GM18505 (cell line): ENCODE measurements around the gene ROR2.

Experiments
- ATAC-seq: cut with Tn5 transposase; IDR thresholded peaks from one replicate; pipeline ENCODE4 v1.9.1; 2021; ENCODE audit not compliant: unreplicated experiment
- POLR2A ChIP-seq: IDR thresholded peaks from 4 replicates; pipeline ENCODE4 v1.6.1; 2011; ENCODE audit warnings: borderline replicate concordance; ENCODE audit not compliant: insufficient read depth, insufficient read length; ENCODE audit errors: extremely low read depth

Gene ROR2

DNA sequence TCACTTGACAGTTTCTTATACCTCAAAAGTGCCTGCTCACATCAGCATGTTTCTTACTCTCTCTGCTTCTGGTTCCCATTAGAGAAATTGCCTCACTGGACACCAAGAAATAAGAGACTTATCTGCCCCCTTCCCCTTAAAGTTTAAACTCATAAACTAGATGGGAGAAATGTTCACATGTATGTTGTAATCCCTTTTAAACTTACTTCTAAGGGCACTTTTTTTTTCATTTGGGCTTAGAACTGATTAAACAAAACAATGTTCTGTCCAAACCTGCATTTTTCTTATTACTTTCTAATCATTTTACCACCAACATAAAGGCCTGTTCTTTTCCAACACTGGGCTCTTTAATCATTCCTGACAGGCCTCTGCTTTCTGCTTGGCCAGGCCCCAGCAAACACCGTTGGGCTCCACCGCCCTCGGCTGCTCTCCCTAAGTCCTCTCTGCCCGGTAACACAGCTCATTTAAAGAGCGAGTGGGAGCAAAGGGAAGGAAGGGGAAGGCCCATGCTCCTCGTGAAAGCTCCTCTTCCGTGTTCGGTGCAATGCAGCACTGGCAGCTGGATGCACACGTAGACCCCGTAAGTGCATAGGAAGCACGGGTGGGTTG, 53.4 kb downstream of the ROR2 start:
- no peak for TF ChIP-seq POLR2A
- no peak for ATAC-seq

DNA sequence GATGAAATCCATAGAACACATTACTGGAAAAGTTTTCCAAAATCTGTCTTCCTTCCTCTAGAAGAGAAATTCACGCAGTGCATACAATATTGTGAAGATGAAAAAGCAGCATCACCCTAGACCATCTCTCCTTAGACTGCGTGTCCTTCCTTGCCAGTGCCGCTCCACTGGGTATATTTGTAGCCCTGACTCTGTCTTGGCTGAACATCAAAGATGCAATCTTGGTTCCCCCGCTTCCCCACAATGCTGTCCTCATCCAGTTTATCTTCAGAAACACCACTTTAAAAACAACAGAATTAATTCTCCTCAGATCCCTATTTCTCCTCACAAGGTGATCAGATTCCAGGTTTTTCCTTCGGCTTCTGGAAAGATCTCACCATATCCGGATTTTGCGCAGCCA, 53.9 kb downstream of the ROR2 start:
- TF ChIP-seq POLR2A = no peak
- no peak for ATAC-seq

DNA sequence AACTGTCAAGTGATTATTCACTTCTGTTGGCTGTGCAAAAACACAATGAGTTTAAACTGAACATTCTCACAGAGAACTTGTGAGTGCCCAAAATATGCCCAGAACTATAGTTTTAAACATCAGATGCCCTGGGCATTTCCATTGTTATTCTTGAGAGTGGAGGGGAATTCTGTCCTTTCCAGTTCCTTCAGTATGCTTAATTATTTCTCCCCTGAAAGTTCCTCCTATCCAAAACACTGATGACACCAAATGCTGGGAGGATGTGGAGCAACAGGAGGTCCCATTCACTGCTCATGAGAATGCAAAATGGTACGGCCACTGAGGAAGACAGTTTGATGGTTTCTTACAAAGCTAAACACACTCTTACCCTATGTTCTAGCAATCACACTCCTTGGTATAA, 55.5 kb downstream of the ROR2 start:
- ATAC-seq = no peak
- TF ChIP-seq POLR2A = no peak

DNA sequence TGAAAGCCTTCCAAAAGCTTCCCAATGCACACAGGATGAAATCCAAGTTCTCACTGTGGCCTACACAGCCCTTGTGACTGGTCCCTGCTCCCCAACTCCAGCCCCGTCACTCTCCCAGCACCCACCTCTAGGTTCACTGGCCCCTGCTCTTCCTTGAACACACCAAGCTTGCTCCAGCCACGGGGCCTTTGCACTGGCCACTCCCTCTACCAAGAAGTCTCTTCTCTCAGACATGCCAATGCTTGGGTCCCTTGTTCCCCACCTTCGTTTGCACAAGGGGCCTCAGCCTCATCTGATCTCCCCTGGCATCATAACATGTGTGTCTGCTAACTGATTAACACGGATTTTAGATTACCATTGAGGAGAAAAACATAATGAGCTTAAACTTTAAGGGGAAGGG, 56.0 kb downstream of the ROR2 start:
- ATAC-seq = no peak
- no peak for TF ChIP-seq POLR2A

DNA sequence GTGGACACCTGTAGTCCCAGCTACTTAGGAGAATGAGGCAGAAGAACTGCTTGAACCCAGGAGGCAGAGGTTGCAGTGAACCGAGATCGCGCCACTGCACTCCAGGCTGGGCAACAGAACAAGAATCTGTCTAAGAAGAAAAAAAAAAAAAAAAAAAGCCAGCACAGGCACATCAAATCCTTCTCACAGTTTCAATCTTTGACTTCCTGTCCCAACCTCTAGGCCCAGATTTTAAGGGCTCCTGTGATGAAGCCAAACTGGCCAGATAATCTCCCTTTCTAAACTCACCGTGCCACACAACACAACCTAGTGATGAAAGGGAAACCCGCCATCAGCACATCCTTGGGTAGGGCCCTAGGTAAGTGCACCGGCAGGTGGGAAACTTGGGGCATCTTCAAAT, 58.1 kb downstream of the ROR2 start:
- no peak for TF ChIP-seq POLR2A
- no peak for ATAC-seq

DNA sequence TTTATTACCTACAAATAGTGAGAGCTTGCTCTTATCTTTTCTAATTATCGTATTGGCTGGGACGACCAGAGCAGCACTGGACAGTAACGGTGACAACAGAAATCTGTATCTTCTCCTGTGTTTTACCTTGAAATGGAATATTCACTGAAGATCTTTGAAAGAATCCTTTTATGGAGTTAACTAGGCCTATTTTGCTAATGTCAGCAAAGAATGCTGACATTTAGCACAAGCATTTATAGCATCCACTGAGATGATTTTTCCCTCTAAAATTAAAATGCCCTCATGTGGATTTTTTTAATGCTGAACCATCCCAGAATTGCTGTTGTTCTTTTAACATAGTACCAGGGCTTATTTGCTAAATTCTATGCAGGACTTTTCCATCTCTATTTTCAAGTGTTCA, 59.4 kb downstream of the ROR2 start:
- TF ChIP-seq POLR2A = no peak
- no peak for ATAC-seq

DNA sequence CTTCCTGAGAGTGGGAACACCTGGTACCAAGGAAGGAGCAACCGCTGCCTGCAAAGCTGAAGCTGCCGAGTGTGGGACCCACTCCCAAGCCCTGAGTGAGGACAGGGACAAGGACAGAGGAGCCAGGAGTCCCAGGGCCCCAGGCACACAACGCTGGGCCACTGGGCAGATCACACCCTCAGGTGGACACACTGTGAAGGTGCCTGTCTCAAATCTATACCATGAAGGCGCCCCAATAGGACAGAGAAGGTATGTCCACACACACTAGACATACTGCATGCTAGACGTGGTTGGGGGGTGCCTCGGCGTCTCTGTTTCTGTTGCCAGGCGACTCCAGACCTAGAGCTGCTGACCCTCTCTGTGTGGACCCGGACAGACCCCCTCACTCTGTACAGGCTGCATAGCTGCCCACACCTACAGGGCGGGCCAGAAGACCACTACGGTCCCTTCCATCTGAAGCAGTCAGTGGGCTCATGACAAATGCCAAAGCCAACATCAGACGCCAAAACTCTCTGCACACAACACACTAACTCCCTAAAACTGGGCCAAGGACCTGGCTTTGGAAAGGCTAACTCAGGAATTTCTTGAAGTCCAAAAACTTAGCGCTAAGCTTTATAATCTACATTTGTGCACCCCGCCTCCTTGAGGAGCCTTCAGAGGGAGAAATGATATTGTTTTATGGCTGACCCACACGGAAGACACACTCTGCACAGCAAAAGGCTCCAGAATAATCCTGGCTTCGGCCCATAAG, 60.7 kb downstream of the ROR2 start:
- no peak for ATAC-seq
- TF ChIP-seq POLR2A = no peak

DNA sequence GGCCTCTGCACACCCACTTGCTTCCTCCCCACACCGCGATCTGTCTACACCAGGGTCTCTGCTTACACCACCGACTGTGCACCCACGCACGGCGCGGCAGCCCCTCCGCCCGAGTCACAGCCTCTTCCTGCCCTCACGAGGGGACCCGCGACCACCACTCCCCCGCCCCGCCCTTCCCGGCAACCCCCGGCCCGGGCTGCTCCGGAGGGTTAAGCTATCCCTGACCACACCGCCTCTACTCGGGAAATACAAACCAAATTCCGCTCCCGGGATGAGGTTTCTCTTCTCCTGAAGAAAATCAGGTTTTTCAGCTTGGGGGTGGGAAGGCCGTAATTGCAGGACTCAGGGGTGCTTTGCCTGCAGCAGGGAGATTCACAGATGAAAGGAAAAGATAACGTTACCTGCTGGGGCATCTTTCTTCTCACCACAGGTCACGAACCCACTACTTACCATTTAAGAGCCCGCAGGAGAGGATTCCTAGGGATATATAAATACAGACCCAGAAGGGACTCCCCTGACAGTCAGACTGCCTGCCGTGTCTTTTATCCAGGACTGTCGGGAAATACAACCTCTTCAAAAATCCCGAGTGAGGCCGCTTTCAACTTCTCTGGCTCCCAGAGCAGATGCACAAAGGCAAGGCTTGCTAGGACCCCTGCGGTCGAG, 63.5 kb downstream of the ROR2 start:
- TF ChIP-seq POLR2A = no peak

DNA sequence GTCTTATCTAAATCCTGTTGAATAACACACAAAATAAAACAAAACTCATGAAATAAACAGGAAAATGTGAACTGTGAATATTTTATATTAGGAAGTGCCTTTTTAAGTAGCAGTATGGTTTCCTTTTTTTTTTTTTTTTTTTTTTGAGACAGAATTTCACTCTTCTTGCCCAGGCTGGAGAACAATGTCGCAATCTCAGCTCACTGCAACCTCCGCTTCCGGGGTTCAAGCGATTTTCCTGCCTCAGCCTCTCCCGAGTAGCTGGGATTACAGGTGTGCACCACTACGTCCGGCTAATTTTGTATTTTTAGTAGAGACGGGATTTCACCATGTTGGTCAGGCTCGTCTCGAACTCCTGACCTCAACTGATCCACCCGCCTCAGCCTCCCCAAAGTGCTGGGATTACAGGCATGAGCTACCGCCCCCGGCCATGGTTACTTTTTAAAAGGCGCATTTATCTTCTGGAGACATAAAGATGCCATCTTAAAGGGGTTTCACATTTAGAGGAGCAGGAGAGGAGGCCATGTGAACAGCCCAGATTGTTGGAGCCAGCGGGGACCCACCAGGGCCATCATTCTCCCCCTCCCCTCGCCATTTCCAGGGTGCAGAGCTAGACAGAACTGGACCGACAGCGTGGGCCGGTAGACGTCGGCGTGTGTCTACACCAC, 64.1 kb downstream of the ROR2 start:
- ATAC-seq = no peak
- no peak for TF ChIP-seq POLR2A

More for the DNA sequence above, 63.5 kb downstream of the ROR2 start:
- ATAC-seq = no peak

DNA sequence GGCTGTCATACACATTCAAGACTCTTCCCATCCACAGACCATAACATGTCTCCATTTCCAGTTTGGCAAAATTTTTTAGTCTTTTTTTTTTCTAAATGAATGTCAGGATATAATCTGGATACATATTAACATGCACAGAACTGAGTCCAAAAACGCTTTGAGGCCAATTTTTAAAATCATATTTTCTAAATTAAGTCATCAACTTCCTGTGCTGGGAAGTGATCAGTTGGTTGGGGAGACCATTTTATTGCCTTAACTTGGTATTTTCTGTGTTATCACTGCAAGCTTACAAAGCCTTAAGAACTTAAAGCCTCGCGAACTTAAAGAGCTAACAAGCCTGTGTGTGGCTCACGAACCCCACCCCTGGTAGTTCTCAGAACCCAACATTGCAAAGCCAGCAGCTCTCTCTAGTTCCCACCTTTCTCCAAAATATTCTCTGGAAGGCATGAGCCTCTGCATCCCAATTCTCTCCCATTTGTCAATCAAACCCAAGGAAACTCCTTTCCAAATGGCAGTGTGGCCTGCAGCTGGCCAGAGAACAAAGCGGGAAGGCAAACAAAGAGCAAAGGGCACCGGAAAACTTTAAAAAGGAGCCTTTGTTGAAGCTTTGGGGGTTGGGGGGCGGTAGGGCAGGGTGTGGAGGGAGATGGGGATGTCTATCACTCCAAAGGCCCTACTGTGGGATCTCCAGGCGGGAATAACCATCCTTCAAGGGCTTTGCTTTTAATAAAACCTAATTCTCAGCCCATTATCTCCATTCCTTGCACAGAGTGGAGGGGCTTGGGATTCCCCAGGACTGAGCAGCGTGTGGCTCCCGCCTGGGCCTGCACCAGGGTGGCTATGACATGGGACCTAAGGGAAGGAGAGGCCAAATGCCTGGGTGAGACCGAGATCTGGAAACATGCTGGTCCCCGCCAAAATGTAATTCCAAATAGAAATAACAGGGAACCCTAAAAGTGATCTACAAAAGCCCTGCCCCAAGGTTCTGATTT, 65.0 kb downstream of the ROR2 start:
- ATAC-seq = no peak

DNA sequence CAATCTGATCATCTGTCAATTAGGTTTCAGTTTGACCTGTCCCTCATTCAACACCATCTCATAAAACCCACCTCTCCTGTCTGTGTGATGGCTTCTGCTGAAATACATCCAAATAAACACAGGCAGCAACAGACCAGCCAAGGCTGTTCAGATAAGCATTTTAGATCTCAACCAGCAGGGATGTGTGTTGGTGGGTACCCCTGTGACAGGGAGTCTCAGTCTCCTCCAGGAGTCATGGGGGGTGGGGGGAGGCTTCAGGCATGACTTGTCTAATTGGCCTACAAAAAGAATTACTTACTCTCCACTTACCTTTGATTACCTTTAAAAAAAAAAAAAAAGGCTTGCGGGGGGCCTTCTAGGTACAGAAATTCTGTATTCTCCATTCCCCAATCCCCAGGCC, 65.9 kb downstream of the ROR2 start:
- no peak for ATAC-seq
- no peak for TF ChIP-seq POLR2A

More for the DNA sequence above, 65.0 kb downstream of the ROR2 start:
- no peak for TF ChIP-seq POLR2A

DNA sequence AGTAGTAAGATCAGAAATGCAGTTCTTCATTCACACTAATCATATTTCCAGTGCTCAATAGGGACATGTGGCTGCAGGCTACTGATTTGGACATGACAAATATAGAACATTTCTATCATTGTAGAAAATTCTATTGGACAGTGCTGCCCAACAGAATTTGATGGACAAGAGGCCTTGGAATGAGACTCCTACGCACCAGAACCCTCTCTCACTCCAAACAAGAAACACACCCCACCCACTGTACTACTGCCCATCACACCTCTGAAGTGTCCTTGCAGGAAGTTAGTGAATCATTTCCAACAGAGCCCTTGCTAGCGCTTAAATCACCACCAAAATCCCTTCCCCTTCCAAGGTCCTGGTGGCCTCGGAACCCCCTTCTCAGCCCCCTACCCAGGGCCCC, 66.5 kb downstream of the ROR2 start:
- ATAC-seq = no peak
- TF ChIP-seq POLR2A = no peak

DNA sequence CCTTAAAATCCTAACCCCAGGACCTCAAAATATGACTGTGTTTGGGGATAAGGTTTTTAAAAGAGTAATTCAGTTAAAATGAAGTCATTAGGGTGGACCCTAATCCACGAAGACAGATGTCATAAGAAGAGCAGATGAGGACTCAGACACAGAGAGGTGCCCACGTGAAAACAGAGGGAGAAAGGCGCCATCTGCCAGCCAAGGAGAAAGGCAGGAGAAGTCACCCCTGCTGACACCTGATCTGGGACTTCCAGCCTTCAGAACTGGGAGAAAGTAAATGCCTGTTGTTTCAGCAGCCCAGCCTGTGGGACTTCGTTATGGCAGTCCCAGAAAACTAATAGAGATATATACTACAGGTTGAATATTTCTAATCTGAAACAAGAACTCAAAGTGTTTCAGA, 67.4 kb downstream of the ROR2 start:
- TF ChIP-seq POLR2A = no peak
- no peak for ATAC-seq

DNA sequence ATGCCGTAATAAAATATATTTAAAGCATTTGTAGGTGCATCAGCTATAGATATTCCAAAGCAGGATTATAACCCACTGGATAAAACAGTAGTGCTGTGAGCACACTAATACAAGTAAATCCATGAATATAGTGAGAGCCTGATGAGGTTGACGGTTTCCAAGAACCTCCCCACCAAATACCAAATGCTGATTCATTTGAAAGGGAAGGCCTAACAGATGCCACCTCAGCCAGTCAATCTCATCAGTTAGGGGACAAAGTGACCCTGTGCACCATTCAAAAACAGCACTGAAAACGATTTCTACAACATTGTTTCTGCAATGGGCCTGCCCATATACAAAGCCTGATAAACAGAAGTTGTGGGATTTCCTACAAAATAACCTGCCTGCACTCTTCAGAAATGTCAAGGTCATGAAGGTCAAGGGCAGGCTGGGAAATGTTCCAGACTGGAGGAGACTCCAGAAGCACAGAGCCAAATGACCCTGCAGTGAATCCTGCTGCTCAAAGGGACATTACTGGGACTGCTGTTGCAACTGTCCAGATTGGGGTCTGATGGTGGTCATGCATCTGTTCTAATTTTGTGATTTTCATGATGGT, 69.6 kb downstream of the ROR2 start:
- no peak for TF ChIP-seq POLR2A
- no peak for ATAC-seq
